SK-N-SH (cell line): Measurements from ENCODE around the gene CUBN. TPM values are rescaled to one million over a fixed set of nuclear protein-coding genes. Genes with fewer than 3 reads are reported as not detected.
"Not testable (repeated sequence)": the region's sequence is repeated elsewhere in the genome, so short reads cannot be mapped to it uniquely, and the experiment has no call there.

ENCODE experiments used
- CTCF ChIA-PET: fragments of 300-600, 350-600 bp; formaldehyde crosslinking; extraction: SDS; loops from one replicate; lab custom pipeline; 2021; lab: Yijun Ruan, JAX
- POLR2A ChIA-PET: fragments of 350-600 bp; sonication (Branson Sonifier 250); formaldehyde crosslinking; extraction: SDS; loops from one replicate; lab custom pipeline; 2020; ENCODE audit warnings: antibody characterized with exemption, inconsistent platforms; lab: Yijun Ruan, JAX
- DNase-seq: peaks from one replicate; pipeline ENCODE4 v3.0.0; 2012
- H2AFZ ChIP-seq: fragments of 200-600 bp; sonication (generic); 2 replicates; pipeline ENCODE4 v1.8.1; 2016; ENCODE audit warnings: antibody characterized with exemption, mild to moderate bottlenecking, low read depth
- H3F3A ChIP-seq: fragments of 200-600 bp; sonication (generic); replicated peaks from 2 replicates; pipeline ENCODE3; 2016; ENCODE audit warnings: antibody characterized with exemption, mild to moderate bottlenecking; ENCODE audit not compliant: insufficient read depth
- H3K27ac ChIP-seq, 2 experiments: fragments of 200-500 bp in 1 of 2; fragments of 200-600 bp in 1 of 2; sonication (Bioruptor generic) in 1 of 2; sonication (generic), shearing (Covaris generic) in 1 of 2; 2 replicates each; pipeline versions ENCODE4 v1.5.1 to v1.6.1; 2014 to 2016; ENCODE audit warnings: low read depth in 2 of 2, inconsistent platforms in 1 of 2, low read length in 1 of 2, mild to moderate bottlenecking in 1 of 2, mixed read lengths in 1 of 2
- H3K27me3 ChIP-seq: fragments of 200-600 bp; sonication (generic), shearing (Covaris generic); 2 replicates; pipeline ENCODE4 v1.6.1; 2016; ENCODE audit warnings: mixed run types; ENCODE audit not compliant: insufficient read depth
- H3K36me3 ChIP-seq, 2 experiments: fragments of 200-500 bp in 1 of 2; fragments of 200-600 bp in 1 of 2; sonication (Bioruptor generic) in 1 of 2; sonication (generic) in 1 of 2; replicated peaks in 1 of 2; 2 replicates each; pipeline versions ENCODE3 to v1.5.1; 2014 to 2016; ENCODE audit warnings: low read length in 1 of 2, mild to moderate bottlenecking in 1 of 2; ENCODE audit not compliant: insufficient read depth in 2 of 2, control insufficient read depth in 1 of 2
- H3K4me1 ChIP-seq, 2 experiments: fragments of 200-500 bp in 1 of 2; fragments of 200-600 bp in 1 of 2; sonication (Bioruptor generic) in 1 of 2; sonication (generic), shearing (Covaris generic) in 1 of 2; 2 replicates each; pipeline versions ENCODE4 v1.5.1 to v1.6.1; 2014 to 2016; ENCODE audit warnings: low read depth in 1 of 2, low read length in 1 of 2, mixed run types in 1 of 2; ENCODE audit not compliant: insufficient read depth in 2 of 2, control insufficient read depth in 1 of 2
- H3K4me2 ChIP-seq: fragments of 200-600 bp; sonication (generic), shearing (Covaris generic); 2 replicates; pipeline ENCODE4 v1.6.1; 2017; ENCODE audit warnings: mixed run types
- H3K4me3 ChIP-seq, 2 experiments: fragments of 200-500 bp in 1 of 2; fragments of 200-600 bp in 1 of 2; sonication (Bioruptor generic) in 1 of 2; sonication (generic), shearing (Covaris generic) in 1 of 2; 2 replicates each; pipeline versions ENCODE4 v1.5.1 to v1.8.1; 2014 to 2016; ENCODE audit warnings: low read depth in 2 of 2, inconsistent platforms in 1 of 2, low read length in 1 of 2, mild to moderate bottlenecking in 1 of 2, mixed read lengths in 1 of 2, moderate library complexity in 1 of 2
- H3K79me2 ChIP-seq: fragments of 200-600 bp; sonication (generic); 2 replicates; pipeline ENCODE4 v1.8.1; 2017; ENCODE audit warnings: mild to moderate bottlenecking; ENCODE audit not compliant: insufficient read depth
- H3K9ac ChIP-seq: fragments of 200-600 bp; sonication (generic); 2 replicates; pipeline ENCODE4 v1.6.1; 2017; ENCODE audit warnings: mixed run types
- H3K9me2 ChIP-seq: fragments of 200-600 bp; sonication (generic); 2 replicates; pipeline ENCODE4 v1.6.1; 2017; ENCODE audit warnings: mixed run types
- H3K9me3 ChIP-seq: fragments of 200-600 bp; sonication (generic); 2 replicates; pipeline ENCODE4 v1.6.1; 2017; ENCODE audit warnings: mixed run types, mild to moderate bottlenecking, moderate library complexity
- H4K20me1 ChIP-seq: fragments of 200-600 bp; sonication (generic); 2 replicates; pipeline ENCODE4 v1.6.1; 2017; ENCODE audit warnings: mild to moderate bottlenecking, mixed run types; ENCODE audit not compliant: insufficient read depth
- JUND ChIP-seq: IDR thresholded peaks from 2 replicates; pipeline ENCODE4 v1.4.0; 2012
- MEF2A ChIP-seq: IDR thresholded peaks from 2 replicates; pipeline ENCODE4 v1.4.0; 2012; ENCODE audit warnings: low read depth, borderline replicate concordance
- WGBS: methylation state at CpG from one replicate; pipeline ENCODE4 v1.1.6; 2017; ENCODE audit warnings: low lambda C conversion rate; 5-methylcytosine and 5-hydroxymethylcytosine counted together
- polyA plus RNA-seq, 3 experiments: library from polyadenylated mRNA; depleted of rRNA; stranded (reverse); fragments of >200 nt; gene quantifications; 2 replicates each; pipeline ENCODE4 v1.2.3, GENCODE V29; 2012

The CUBN gene
- polyA plus RNA-seq, 1 of the 3 experiments (the other 2 are of a cell fraction): 2.4 TPM

GRCh38 chr10:17019696-17020095, 109.9 kb downstream of the CUBN start:
- TF ChIP-seq MEF2A: no peak
- no peak for TF ChIP-seq JUND
- CTCF ChIA-PET: no interaction called here
- no peak for DNase-seq
- 97% methylated on average over 5 of the region's 5 CpGs for WGBS
- Histone ChIP-seq H3F3A (peaks cover 22% of the 10 kb centered on the region), H3K27me3 (no peaks in the 10 kb centered on the region), H4K20me1 (no peaks in the 10 kb centered on the region), H3K4me1 (peaks cover 5 to 29% of the 10 kb centered on the region in 2 experiments), H2AFZ (no peak overlapping the region; the same call in 1 of the 2 replicates), H3K4me3 (no peak overlapping the region), H3K79me2 (no peaks in the 10 kb centered on the region), H3K9me2 (no peaks in the 10 kb centered on the region), H3K27ac (no peak overlapping the region), H3K9ac (no peak overlapping the region), H3K36me3 (no peaks in the 10 kb centered on the region), H3K4me2 (no peak overlapping the region), H3K9me3 (no peaks in the 10 kb centered on the region)
- POLR2A ChIA-PET: no interaction called here

- POLR2A ChIA-PET, H2AFZ ChIP-seq: not testable (repeated sequence)
Observed at GRCh38 chr10:17013131-17013983, 116.3 kb downstream of the CUBN start.

GRCh38 chr10:17012731-17013130, 116.9 kb downstream of the CUBN start:
- H3K4me1 ChIP-seq: peaks cover 0 to 17% of the 10 kb centered on the region in 2 experiments; a peak in 1 of 4 replicates
- CTCF ChIA-PET, H4K20me1 ChIP-seq, H3K27me3 ChIP-seq, H3K4me3 ChIP-seq, H3K9me2 ChIP-seq, POLR2A ChIA-PET, H3K27ac ChIP-seq, H2AFZ ChIP-seq, H3K9me3 ChIP-seq, H3K4me2 ChIP-seq, H3K79me2 ChIP-seq, DNase-seq, H3K36me3 ChIP-seq, H3K9ac ChIP-seq: not testable (repeated sequence)
- peaks cover 12% of the 10 kb centered on the region for H3F3A ChIP-seq

More at GRCh38 chr10:17013131-17013983, 116.3 kb downstream of the CUBN start:
- H3K79me2 ChIP-seq, H3K27me3 ChIP-seq, H3K36me3 ChIP-seq, H3K27ac ChIP-seq, CTCF ChIA-PET, H3K4me3 ChIP-seq, H3K9me3 ChIP-seq, H3K4me2 ChIP-seq, H4K20me1 ChIP-seq, H3K9me2 ChIP-seq, H3K9ac ChIP-seq, DNase-seq: not testable (repeated sequence)
- WGBS: 46% methylated on average over 2 of the region's 2 CpGs
- Histone ChIP-seq H3F3A (peaks cover 12% of the 10 kb centered on the region), H3K4me1 (peaks cover 0 to 17% of the 10 kb centered on the region in 2 experiments; a peak in 1 of 4 replicates)
